Chondrocyte (in vitro differentiated cells): Measurements from ENCODE around the gene BNC2. TPM values are rescaled to one million over a fixed set of nuclear protein-coding genes. Genes with fewer than 3 reads are reported as not detected.

Source experiments
- DNase-seq: peaks from one replicate; pipeline ENCODE4 v3.0.0; 2021; ENCODE audit warnings: mixed read lengths, low spot score
- H3K27ac Mint-ChIP-seq: one replicate; pipeline ENCODE4 v1.8.0; 2021; ENCODE audit warnings: mild to moderate bottlenecking, moderate library complexity, mixed read lengths; ENCODE audit not compliant: unreplicated experiment
- H3K27me3 Mint-ChIP-seq: 2 replicates; pipeline ENCODE4 v1.8.0; 2021; ENCODE audit warnings: low read depth, mixed read lengths
- H3K36me3 Mint-ChIP-seq: 2 replicates; pipeline ENCODE4 v1.8.0; 2021; ENCODE audit warnings: low read depth, mixed read lengths
- H3K4me1 Mint-ChIP-seq: 2 replicates; pipeline ENCODE4 v1.8.0; 2021; ENCODE audit warnings: low read depth, mild to moderate bottlenecking, mixed read lengths
- H3K4me3 Mint-ChIP-seq: one replicate; pipeline ENCODE4 v1.8.0; 2021; ENCODE audit warnings: mild to moderate bottlenecking, moderate library complexity, mixed read lengths; ENCODE audit not compliant: unreplicated experiment
- H3K9me3 Mint-ChIP-seq: 2 replicates; pipeline ENCODE4 v1.8.0; 2021; ENCODE audit warnings: low read depth, mixed read lengths
- CTCF ChIP-seq: fragments of 200-600 bp; sonication (generic); IDR thresholded peaks from 2 replicates; pipeline ENCODE4 v1.5.0; 2021; ENCODE audit warnings: antibody characterized with exemption, mild to moderate bottlenecking, moderate library complexity
- total RNA-seq: library from RNA; stranded (reverse); gene quantifications from 3 replicates; pipeline ENCODE4 v1.2.1, GENCODE V29; 2021

BNC2 gene
- total RNA-seq, 1 donor from 2014 or later: 17.8 TPM

- Mint-ChIP-seq H3K27me3 (no peaks in the 10 kb centered on the region), H3K36me3 (peaks cover 14% of the 10 kb centered on the region), H3K9me3 (no peaks in the 10 kb centered on the region), H3K4me3 (no peak overlapping the region), H3K27ac (no peak overlapping the region), H3K4me1 (peaks cover 5% of the 10 kb centered on the region)
- no peak for TF ChIP-seq CTCF
- DNase-seq: no peak
Observed at GRCh38 chr9:16434526-16434925, 435.9 kb downstream of the BNC2 start.

- Mint-ChIP-seq H3K36me3 (peaks cover 14% of the 10 kb centered on the region), H3K27me3 (no peaks in the 10 kb centered on the region), H3K9me3 (no peaks in the 10 kb centered on the region), H3K4me3 (no peak overlapping the region), H3K4me1 (peaks cover 5% of the 10 kb centered on the region), H3K27ac (no peak overlapping the region)
- no peak for DNase-seq
- no peak for TF ChIP-seq CTCF
Observed at GRCh38 chr9:16433494-16433893, 437.0 kb downstream of the BNC2 start.

GRCh38 chr9:16431666-16432392 is 438.6 kb downstream of the BNC2 start:
- DNase-seq: no peak
- Mint-ChIP-seq H3K9me3 (no peaks in the 10 kb centered on the region), H3K4me3 (no peak overlapping the region), H3K4me1 (peaks cover 5% of the 10 kb centered on the region), H3K27me3 (no peaks in the 10 kb centered on the region), H3K36me3 (peaks cover 11% of the 10 kb centered on the region), H3K27ac (no peak overlapping the region)
- TF ChIP-seq CTCF: no peak

- Mint-ChIP-seq H3K36me3 (peaks cover 1% of the 10 kb centered on the region), H3K9me3 (no peaks in the 10 kb centered on the region), H3K4me1 (peaks cover 12% of the 10 kb centered on the region), H3K4me3 (no peak overlapping the region), H3K27me3 (no peaks in the 10 kb centered on the region), H3K27ac (no peak overlapping the region)
- TF ChIP-seq CTCF: no peak
- no peak for DNase-seq
Observed at GRCh38 chr9:16429671-16430070, 440.8 kb downstream of the BNC2 start.

GRCh38 chr9:16427873-16428427 is 442.5 kb downstream of the BNC2 start:
- Mint-ChIP-seq H3K36me3 (peaks cover 1% of the 10 kb centered on the region), H3K4me3 (no peak overlapping the region), H3K27me3 (no peaks in the 10 kb centered on the region), H3K9me3 (no peaks in the 10 kb centered on the region), H3K27ac (no peak overlapping the region), H3K4me1 (peaks cover 9% of the 10 kb centered on the region)
- TF ChIP-seq CTCF: no peak
- DNase-seq: no peak
